Activated naive CD4-positive, alpha-beta T cell treated with anti-CD3 and anti-CD28 coated beads, Interleukin-2, amount 10 ng/mL, durations not matched to agents 7 days and 5 days (primary cell): Measurements from ENCODE around the gene H19.

Experiments used
- CTCF ChIA-PET: fragments of 350-600 bp; sonication (Branson Sonifier 250); formaldehyde crosslinking; loops from one replicate; lab custom pipeline; 2021; ENCODE audit warnings: antibody characterized with exemption; lab: Charles Lee
- DNase-seq: peaks from one replicate; pipeline ENCODE4 v3.0.0-alpha.2; 2020
- H3K27ac Mint-ChIP-seq: one replicate; pipeline ENCODE4 v1.8.0; 2021; ENCODE audit warnings: mild to moderate bottlenecking, moderate library complexity, mixed read lengths
- H3K27me3 Mint-ChIP-seq: one replicate; pipeline ENCODE4 v1.8.0; 2021; ENCODE audit warnings: mild to moderate bottlenecking, mixed read lengths
- H3K36me3 Mint-ChIP-seq: one replicate; pipeline ENCODE4 v1.8.0; 2021; ENCODE audit warnings: mixed read lengths
- H3K4me1 Mint-ChIP-seq: one replicate; pipeline ENCODE4 v1.8.0; 2021; ENCODE audit warnings: mixed read lengths
- H3K4me3 Mint-ChIP-seq: one replicate; pipeline ENCODE4 v1.8.0; 2021; ENCODE audit warnings: mild to moderate bottlenecking, moderate library complexity, mixed read lengths
- H3K9me3 Mint-ChIP-seq: one replicate; pipeline ENCODE4 v1.8.0; 2021; ENCODE audit warnings: mixed read lengths

Gene H19

DNA sequence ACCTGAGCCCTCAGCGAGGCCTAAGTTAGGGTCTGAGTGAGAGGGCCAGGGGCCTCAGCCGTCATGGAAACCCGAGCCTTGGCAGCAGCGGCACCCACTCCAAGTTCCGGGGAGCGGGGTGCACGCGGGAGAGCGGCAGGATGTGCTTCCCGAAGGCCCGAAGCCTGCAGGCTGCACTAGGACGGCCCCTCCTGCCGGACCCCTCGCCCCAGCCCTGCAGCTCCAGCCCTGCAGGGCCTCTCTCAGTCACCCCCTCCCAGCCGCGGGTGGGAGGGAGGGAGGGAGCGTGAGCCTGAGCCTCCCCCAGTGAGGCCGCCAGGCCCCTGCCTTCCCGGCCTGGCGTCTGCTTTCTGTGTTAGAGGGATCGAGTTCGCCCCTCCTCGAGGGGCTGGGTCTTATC lies 27.9 kb downstream of the H19 start:
- no peak overlapping the region for H3K4me3 Mint-ChIP-seq
- no peak for DNase-seq
- H3K27ac Mint-ChIP-seq, result no peak overlapping the region
- H3K9me3 Mint-ChIP-seq, result no peaks in the 10 kb centered on the region
- CTCF ChIA-PET, result no interaction called here
- H3K4me1 Mint-ChIP-seq, result no peaks in the 10 kb centered on the region
- H3K36me3 Mint-ChIP-seq, result no peaks in the 10 kb centered on the region
- no peaks in the 10 kb centered on the region for H3K27me3 Mint-ChIP-seq

DNA sequence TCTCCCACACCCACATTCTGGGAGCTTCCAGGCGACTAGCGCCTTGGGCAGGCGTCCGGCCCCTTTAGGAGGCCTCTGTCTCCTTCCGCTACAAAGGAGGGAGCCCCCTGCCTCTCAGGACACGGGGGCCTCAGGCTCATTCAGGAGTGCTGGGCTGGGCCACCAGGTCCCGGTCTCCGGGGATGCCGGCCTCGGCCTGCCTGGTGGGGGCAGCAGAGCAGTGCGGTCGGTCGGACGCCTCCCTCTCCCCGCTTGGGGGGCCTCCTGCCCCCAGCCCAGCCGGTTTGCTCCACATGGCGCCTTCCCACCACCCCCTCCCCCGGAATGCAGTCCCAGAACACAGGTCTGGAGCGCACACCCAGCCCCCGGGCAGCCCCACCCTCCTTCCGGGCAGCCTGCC lies 28.6 kb downstream of the H19 start:
- Mint-ChIP-seq H3K27me3 (no peaks in the 10 kb centered on the region), H3K4me3 (no peak overlapping the region), H3K9me3 (no peaks in the 10 kb centered on the region), H3K36me3 (no peaks in the 10 kb centered on the region), H3K27ac (no peak overlapping the region), H3K4me1 (no peaks in the 10 kb centered on the region)
- CTCF ChIA-PET, result no interaction called here
- no peak for DNase-seq

DNA sequence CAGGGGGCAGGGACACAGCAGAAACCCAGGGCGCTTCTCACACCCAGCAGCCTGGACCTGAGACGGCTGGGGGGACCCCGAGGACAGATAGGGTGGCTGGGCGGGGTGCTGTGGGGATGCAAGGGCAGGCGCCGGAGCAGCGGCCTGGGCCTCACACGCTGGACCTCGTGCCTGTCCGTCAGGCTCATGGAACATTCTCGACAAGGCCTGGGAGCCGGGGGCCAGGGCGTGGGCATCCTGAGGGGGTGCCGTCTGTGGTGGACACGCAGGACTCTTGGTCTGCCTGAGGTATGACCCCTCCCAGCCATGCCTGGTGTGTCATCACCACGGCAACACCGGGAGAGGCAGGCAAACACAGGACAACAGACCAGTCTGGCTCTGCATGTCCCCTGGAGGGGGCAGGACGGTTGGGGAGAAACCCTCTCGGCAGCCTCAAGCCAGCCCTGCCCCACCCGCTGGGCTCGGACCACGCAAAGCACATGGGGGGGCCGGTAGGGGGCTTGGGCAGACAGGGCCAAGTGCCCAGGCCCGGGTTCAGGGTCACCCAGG lies 29.1 kb downstream of the H19 start:
- no peaks in the 10 kb centered on the region for H3K27me3 Mint-ChIP-seq
- no peaks in the 10 kb centered on the region for H3K4me1 Mint-ChIP-seq
- H3K4me3 Mint-ChIP-seq, result no peak overlapping the region
- DNase-seq, result no peak
- H3K36me3 Mint-ChIP-seq, result no peaks in the 10 kb centered on the region
- no peaks in the 10 kb centered on the region for H3K9me3 Mint-ChIP-seq
- no peak overlapping the region for H3K27ac Mint-ChIP-seq
- CTCF ChIA-PET, result no interaction called here

DNA sequence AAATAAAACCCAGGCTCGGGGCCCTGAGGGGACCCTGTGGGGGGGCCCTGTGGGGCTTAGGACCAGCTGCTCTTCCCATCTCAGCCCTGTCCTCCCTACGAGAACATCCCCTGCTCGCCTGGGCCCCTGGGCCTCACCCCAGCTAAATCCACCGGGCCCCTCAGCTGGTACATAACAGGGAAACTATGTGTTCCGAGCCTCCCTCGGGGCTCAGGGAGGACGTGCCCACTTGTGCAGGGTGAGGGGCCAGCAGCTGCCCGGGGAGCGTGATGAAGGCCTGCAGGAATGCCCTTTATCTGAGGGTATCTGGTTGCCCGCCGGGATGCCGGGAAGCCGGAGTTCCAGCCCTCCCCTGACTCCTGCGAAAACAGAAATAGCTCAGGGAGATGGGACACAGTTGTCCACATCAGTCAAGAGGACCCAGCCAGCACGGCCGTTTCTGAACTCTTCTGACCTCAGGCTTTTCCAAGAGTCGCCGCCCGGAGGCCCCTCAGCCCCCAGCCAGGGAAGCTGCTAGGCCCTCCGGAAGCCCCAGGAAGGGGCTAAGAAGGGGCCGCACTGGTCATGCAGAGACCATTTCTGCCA lies 29.9 kb downstream of the H19 start:
- Mint-ChIP-seq H3K9me3 (no peaks in the 10 kb centered on the region), H3K27me3 (no peaks in the 10 kb centered on the region), H3K4me3 (no peak overlapping the region), H3K27ac (no peak overlapping the region), H3K36me3 (no peaks in the 10 kb centered on the region), H3K4me1 (no peaks in the 10 kb centered on the region)
- CTCF ChIA-PET, result interaction anchor here (1.0 kb wide), 1 partner anchor 17 kb away, joined by 3 read pairs; no protein-coding TSS in a partner anchor
- no peak for DNase-seq

DNA sequence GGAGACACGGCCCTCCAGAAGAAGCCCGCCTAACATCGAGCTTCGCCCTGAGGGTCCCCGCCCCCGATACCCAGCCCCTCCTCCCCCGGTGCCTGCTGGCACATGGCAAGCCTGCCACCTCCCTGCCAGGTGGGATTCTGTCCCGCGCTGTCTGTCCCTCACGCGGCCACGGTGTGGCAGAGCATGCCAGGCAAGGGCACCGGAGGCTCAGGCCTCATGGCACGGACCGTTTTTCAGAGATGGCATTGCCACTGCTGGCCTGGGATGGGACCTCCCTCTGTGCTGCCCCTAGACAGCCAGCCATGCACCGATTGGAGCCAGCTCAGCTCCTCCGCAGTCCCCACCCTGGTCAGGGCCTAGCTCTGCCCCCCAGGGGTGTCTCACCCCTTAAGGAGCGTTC lies 31.1 kb downstream of the H19 start:
- DNase-seq, result no peak
- Mint-ChIP-seq H3K27ac (no peak overlapping the region), H3K4me3 (no peak overlapping the region), H3K9me3 (no peaks in the 10 kb centered on the region), H3K4me1 (no peaks in the 10 kb centered on the region), H3K27me3 (no peaks in the 10 kb centered on the region), H3K36me3 (no peaks in the 10 kb centered on the region)
- CTCF ChIA-PET, result no interaction called here

DNA sequence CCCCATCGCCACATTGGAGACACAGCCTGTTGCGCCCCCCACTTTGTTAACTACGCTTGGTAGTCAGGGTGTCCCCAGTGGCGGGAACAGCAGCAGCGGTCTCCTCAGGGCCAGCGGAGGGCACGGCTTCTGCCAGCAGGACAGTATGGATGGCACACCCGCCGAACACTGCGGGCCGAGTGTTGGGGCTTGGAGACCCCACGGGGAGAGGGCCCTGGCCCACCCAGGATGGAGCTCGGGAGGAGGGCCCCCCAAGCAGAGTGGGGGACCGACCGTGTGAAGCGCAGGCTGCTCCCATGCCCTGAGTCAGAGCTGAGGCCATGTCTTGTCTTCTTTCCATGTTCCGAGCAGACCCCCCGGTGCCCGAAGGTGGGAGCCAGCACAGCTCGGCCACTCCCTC lies 32.7 kb downstream of the H19 start:
- Mint-ChIP-seq H3K27me3 (no peaks in the 10 kb centered on the region), H3K27ac (no peak overlapping the region), H3K4me1 (no peaks in the 10 kb centered on the region), H3K4me3 (no peak overlapping the region), H3K9me3 (no peaks in the 10 kb centered on the region), H3K36me3 (no peaks in the 10 kb centered on the region)
- CTCF ChIA-PET, result no interaction called here
- DNase-seq, result no peak

DNA sequence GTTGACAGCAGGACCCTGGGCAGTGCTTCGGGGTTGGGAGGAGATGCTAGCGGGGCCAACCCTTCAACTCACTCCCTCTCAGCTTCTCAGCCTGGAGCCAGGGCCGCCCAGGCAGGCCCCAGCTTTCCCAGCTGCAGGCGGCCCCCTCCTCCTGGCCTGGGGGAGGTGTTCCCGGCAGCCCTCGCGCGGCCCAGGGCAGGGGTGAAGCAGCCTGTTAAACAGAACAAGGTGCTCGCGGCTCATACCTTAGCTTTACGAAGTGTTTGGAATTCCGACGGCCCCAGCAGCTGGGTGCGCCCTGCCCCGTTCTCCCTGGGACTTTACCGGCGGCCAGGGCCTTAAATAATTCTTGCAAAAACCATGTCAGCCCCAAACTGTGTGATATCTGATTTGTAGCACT lies 33.3 kb downstream of the H19 start:
- H3K27ac Mint-ChIP-seq, result no peak overlapping the region

DNA sequence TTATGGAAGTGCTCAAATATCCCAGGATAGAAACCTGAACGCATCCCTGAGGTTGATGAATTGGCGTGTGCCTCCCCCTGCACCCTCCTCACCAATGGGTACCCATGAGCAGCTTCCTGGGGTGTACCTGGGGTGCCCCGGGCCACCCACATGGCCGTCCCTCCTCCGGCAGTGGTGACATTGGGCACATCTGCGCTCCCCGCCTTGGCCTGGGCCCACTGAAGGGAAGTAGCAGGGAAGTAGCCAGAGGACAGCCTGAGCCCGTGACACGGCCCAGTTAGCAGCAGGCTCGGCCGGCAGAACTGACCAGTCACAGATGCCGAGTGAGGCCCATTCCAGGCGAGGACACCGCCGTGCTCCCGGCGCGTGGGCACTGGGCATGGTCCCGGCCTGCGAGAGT lies 33.8 kb downstream of the H19 start:
- no peak overlapping the region for H3K27ac Mint-ChIP-seq
- H3K9me3 Mint-ChIP-seq, result no peaks in the 10 kb centered on the region
- H3K27me3 Mint-ChIP-seq, result no peaks in the 10 kb centered on the region
- no peaks in the 10 kb centered on the region for H3K36me3 Mint-ChIP-seq
- no peak overlapping the region for H3K4me3 Mint-ChIP-seq
- H3K4me1 Mint-ChIP-seq, result no peaks in the 10 kb centered on the region
- DNase-seq, result no peak
- CTCF ChIA-PET, result no interaction called here

More for the DNA sequence above, 33.3 kb downstream of the H19 start:
- Mint-ChIP-seq H3K36me3 (no peaks in the 10 kb centered on the region), H3K9me3 (no peaks in the 10 kb centered on the region), H3K4me3 (no peak overlapping the region), H3K4me1 (no peaks in the 10 kb centered on the region), H3K27me3 (no peaks in the 10 kb centered on the region)
- DNase-seq, result no peak
- CTCF ChIA-PET, result no interaction called here

DNA sequence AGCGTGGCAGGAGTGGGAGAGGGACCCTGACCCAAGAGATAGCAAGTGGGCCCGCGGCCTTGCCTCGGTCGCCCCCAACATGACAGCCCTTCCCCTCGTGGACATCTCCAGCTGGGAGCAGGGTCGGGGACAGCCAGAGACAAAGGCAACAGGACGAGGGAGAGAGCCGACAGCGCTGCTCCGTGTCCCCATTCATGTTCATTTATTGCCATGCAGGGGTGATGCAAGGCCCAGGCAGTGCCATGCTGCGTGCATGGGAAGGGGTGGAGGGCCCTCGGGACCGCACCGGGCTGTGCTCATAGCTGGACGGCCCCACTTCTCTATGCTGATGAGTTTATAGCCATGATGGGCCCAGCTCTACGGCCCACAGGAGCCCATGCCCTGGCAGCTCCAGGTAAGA lies 37.9 kb downstream of the H19 start:
- no peaks in the 10 kb centered on the region for H3K36me3 Mint-ChIP-seq
- no peak for DNase-seq
- CTCF ChIA-PET, result interaction anchor here (1.7 kb wide), 1 partner anchor 266 kb away, joined by 4 read pairs; no protein-coding TSS in a partner anchor
- no peak overlapping the region for H3K27ac Mint-ChIP-seq
- no peaks in the 10 kb centered on the region for H3K4me1 Mint-ChIP-seq
- H3K27me3 Mint-ChIP-seq, result no peaks in the 10 kb centered on the region
- H3K4me3 Mint-ChIP-seq, result no peak overlapping the region
- H3K9me3 Mint-ChIP-seq, result no peaks in the 10 kb centered on the region

DNA sequence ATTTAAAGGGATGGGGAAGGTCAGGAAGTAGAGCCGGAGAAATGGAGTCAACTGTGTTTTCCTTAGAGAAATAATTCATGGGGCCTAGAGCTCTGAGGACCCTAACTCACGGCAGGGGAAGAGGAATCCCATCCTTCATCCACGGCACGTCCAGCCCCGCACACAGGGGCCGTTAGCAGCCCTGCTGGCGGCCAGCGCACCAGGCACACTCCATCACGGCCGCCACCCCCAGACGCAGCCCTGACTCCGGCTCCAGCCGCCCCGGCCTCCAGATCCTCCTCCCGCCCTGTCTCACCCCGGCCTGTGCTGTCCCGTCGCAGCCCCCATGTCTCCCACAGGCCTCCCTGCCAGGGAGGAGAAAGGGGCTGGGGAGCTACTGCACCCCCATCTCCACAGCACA lies 39.3 kb downstream of the H19 start:
- Mint-ChIP-seq H3K9me3 (no peaks in the 10 kb centered on the region), H3K27me3 (no peaks in the 10 kb centered on the region), H3K27ac (no peak overlapping the region), H3K36me3 (no peaks in the 10 kb centered on the region), H3K4me1 (no peaks in the 10 kb centered on the region), H3K4me3 (no peak overlapping the region)
- CTCF ChIA-PET, result interaction anchor here (1.0 kb wide), 1 partner anchor 76 kb away, joined by 3 read pairs; no protein-coding TSS in a partner anchor
- DNase-seq, result no peak

DNA sequence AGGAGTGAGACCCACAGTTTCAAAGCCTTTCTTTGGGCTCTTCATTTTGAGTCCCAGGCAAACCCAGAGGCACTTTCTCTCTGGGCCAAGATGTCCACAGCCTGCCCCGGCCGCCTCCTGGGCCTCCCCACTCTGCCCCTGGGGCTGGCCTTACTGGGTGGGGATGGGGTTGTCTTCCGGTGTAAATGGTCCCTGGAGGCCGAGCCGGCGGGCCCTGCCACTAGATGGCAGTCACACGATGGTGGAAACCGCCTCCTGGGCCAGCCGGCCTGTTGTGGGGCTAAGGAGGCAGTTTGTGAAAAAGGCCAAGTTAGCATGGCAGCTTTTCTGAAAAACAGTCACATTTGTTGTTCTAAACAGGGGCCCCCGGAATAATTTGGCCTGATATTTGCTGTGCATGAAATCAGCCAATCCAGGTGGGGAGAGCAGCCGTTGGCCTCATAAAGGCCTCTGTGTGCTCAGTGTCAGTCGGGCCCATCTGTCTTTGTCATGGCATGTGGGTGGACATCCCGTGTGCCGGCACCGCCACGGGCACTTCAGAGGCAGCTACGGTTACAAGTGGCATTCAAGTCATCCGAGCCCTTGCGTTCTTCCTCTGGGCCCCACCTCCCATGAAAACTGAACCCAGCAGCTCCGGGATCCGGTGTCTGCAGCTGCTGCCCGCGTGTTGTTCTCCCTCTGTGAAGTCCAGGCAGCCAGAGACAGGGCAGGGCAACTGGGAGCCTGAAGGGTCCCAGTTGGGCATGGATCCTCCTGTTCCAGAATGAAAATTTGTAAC lies 44.0 kb downstream of the H19 start:
- peak; percentile 25 for DNase-seq
- Mint-ChIP-seq H3K4me3 (no peak overlapping the region), H3K36me3 (no peaks in the 10 kb centered on the region), H3K27ac (no peak overlapping the region), H3K4me1 (no peaks in the 10 kb centered on the region), H3K9me3 (no peaks in the 10 kb centered on the region), H3K27me3 (no peaks in the 10 kb centered on the region)
- CTCF ChIA-PET, result no interaction called here

DNA sequence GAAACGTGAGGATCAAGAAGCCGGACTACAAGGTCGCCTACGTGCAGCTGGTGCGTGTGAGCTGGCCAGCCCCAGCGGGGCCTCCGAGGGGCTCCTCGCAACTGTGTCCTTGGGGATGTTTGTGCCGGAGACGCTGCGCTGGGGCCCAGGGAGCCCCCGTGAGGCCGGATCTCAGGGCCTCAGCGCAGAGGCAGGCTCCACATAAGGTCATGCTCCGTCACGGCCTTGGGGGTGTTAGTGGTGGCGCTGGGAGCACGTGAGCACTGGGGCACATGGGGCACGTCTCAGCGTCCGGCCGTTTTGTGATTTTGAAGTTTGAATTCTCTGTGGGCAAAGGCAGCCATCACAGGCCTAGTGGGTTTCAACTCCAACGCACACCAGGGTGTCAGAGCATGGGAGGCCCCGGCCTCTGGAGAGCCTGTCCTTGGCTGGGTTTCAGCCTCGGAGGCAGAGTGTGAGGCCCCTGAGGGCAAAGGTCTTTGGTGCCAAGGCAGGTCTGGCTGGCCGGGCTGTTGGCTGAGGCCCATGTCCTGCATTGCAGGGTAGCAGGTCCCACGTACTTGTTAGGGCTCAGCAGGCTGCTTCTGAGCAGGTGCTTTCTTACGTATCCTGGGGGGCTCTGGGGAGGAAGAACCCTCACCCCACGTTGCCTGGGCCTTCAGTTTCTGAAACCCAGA lies 44.7 kb downstream of the H19 start:
- Mint-ChIP-seq H3K27me3 (no peaks in the 10 kb centered on the region), H3K4me3 (no peak overlapping the region), H3K9me3 (no peaks in the 10 kb centered on the region), H3K4me1 (no peaks in the 10 kb centered on the region), H3K27ac (no peak overlapping the region), H3K36me3 (no peaks in the 10 kb centered on the region)
- DNase-seq, result no peak
- CTCF ChIA-PET, result no interaction called here

DNA sequence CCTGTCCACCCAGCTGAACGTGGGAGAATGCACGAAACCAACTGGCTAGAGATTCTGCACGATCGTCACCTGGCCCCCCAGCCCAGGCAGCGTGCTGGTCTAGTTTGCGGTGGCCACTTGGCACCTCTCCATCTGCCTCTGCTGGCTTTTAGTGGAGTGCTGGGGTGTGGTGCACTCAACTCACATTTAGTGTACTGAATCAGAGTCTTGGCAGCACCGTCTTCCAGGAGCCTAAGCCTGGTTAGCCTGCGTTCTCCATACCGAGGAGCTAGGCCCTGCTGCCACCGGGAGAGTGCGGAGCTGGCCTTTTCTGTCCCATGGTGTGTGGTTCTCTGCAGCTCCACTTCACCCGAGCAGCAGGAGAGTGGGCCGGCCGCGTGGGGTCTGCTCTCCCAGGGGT lies 47.7 kb downstream of the H19 start:
- no peak overlapping the region for H3K4me3 Mint-ChIP-seq
- CTCF ChIA-PET, result interaction anchor here (0.9 to 1.9 kb wide), 7 partner anchors 18 to 242 kb away, joined by 3 to 6 read pairs (median 3); no protein-coding TSS in a partner anchor
- no peaks in the 10 kb centered on the region for H3K27me3 Mint-ChIP-seq
- no peak for DNase-seq
- H3K27ac Mint-ChIP-seq, result no peak overlapping the region
- H3K36me3 Mint-ChIP-seq, result no peaks in the 10 kb centered on the region
- H3K9me3 Mint-ChIP-seq, result no peaks in the 10 kb centered on the region
- H3K4me1 Mint-ChIP-seq, result no peaks in the 10 kb centered on the region

DNA sequence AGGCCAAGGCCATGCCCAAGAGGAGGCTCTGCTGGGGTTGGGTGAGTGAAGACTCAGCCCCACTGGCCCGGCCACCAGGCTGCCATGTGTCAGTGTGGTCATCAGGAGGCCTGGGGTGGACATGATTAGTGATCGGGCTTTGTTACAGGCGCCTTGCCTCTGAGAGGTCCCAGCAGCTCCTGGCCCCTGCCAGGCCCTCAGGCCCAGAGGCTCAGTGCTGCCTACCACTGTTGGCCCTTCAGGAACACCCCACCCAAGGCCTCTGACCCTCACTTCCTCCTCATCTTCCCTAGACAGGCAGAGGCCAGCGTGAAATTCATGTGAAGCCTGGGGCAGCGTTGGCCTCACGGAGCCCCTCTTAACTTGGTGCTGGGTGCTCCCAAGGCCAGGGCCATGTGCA lies 48.3 kb downstream of the H19 start:
- H3K4me3 Mint-ChIP-seq, result no peak overlapping the region
- H3K4me1 Mint-ChIP-seq, result no peaks in the 10 kb centered on the region
- no peak for DNase-seq
- no peaks in the 10 kb centered on the region for H3K36me3 Mint-ChIP-seq
- no peaks in the 10 kb centered on the region for H3K9me3 Mint-ChIP-seq
- no peak overlapping the region for H3K27ac Mint-ChIP-seq
- CTCF ChIA-PET, result interaction anchor here (0.9 to 2.4 kb wide), 6 partner anchors 29 to 255 kb away, joined by 3 to 9 read pairs (median 4); no protein-coding TSS in a partner anchor
- H3K27me3 Mint-ChIP-seq, result no peaks in the 10 kb centered on the region
